GM23338 (cell line): ENCODE data around the gene ATP10B. TPM values are rescaled to one million over a fixed set of nuclear protein-coding genes. Genes with fewer than 3 reads are reported as not detected.

Experiments
- ATAC-seq: fragments of 200-7000 bp; cut with Tn5 transposase; 3 replicates; pipeline ENCODE4 v1.9.1; 2020
- DNase-seq: peaks from one replicate; pipeline ENCODE4 v3.0.0-alpha.2; 2015; ENCODE audit warnings: low spot score
- H2AFZ ChIP-seq: fragments of 200-600 bp; sonication (generic); 2 replicates; pipeline ENCODE4 v1.8.0; 2016; ENCODE audit warnings: antibody characterized with exemption, mild to moderate bottlenecking, moderate library complexity
- H3F3A ChIP-seq: fragments of 200-600 bp; sonication (generic); replicated peaks from 2 replicates; pipeline ENCODE4 v1.8.0; 2017; ENCODE audit warnings: antibody characterized with exemption, mixed run types, low read depth
- H3K27ac ChIP-seq: fragments of 200-600 bp; sonication (generic); 2 replicates; pipeline ENCODE4 v1.6.1; 2016; ENCODE audit warnings: low read depth
- H3K27me3 ChIP-seq: fragments of 200-600 bp; sonication (generic); 2 replicates; pipeline ENCODE4 v1.8.0; 2016; ENCODE audit warnings: mild to moderate bottlenecking, mixed run types, moderate library complexity; ENCODE audit not compliant: insufficient read depth
- H3K36me3 ChIP-seq: fragments of 200-600 bp; sonication (generic); 2 replicates; pipeline ENCODE4 v1.8.0; 2016; ENCODE audit warnings: mild to moderate bottlenecking; ENCODE audit not compliant: insufficient read depth
- H3K4me1 ChIP-seq: fragments of 200-600 bp; sonication (generic); 2 replicates; pipeline ENCODE4 v1.8.0; 2016; ENCODE audit warnings: mild to moderate bottlenecking, moderate library complexity; ENCODE audit not compliant: insufficient read depth
- H3K4me2 ChIP-seq: fragments of 200-600 bp; sonication (generic); 2 replicates; pipeline ENCODE4 v1.7.1; 2017; ENCODE audit warnings: mixed run types
- H3K4me3 ChIP-seq: fragments of 200-600 bp; sonication (generic); 2 replicates; pipeline ENCODE4 v1.6.1; 2016; ENCODE audit warnings: mixed run types
- H3K79me2 ChIP-seq: fragments of 200-600 bp; sonication (generic); replicated peaks from 2 replicates; pipeline ENCODE4 v1.8.0; 2017; ENCODE audit warnings: mild to moderate bottlenecking; ENCODE audit not compliant: insufficient read depth
- H3K9me2 ChIP-seq: fragments of 200-600 bp; sonication (generic); 2 replicates; pipeline ENCODE4 v1.8.0; 2017; ENCODE audit not compliant: insufficient read depth
- H4K20me1 ChIP-seq: fragments of 200-600 bp; sonication (generic); replicated peaks from 2 replicates; pipeline ENCODE4 v1.8.0; 2017; ENCODE audit warnings: mild to moderate bottlenecking; ENCODE audit not compliant: insufficient read depth
- H3K27ac Mint-ChIP-seq: 2 replicates; pipeline ENCODE4 v1.8.0; 2020; ENCODE audit warnings: inconsistent platforms, mild to moderate bottlenecking, moderate library complexity, mixed read lengths
- H3K27me3 Mint-ChIP-seq: 3 replicates; pipeline ENCODE4 v1.8.0; 2022; ENCODE audit warnings: low read depth, mild to moderate bottlenecking, moderate library complexity, mixed read lengths, inconsistent platforms; ENCODE audit not compliant: insufficient read depth, poor library complexity
- H3K36me3 Mint-ChIP-seq: 3 replicates; pipeline ENCODE4 v1.8.0; 2021; ENCODE audit warnings: low read depth, mild to moderate bottlenecking, inconsistent platforms, moderate library complexity, mixed read lengths
- H3K4me1 Mint-ChIP-seq: 3 replicates; pipeline ENCODE4 v1.8.0; 2020; ENCODE audit warnings: mild to moderate bottlenecking, inconsistent platforms, mixed read lengths
- H3K4me3 Mint-ChIP-seq: 3 replicates; pipeline ENCODE4 v1.8.0; 2021; ENCODE audit warnings: moderate library complexity, mild to moderate bottlenecking, inconsistent platforms, mixed read lengths
- H3K9me3 Mint-ChIP-seq: 3 replicates; pipeline ENCODE4 v1.8.0; 2020; ENCODE audit warnings: moderate library complexity, mild to moderate bottlenecking, inconsistent platforms, mixed read lengths
- CREB1 ChIP-seq: fragments of 250-450 bp; sonication (Bioruptor Pico); IDR thresholded peaks from 2 replicates; pipeline ENCODE4 v1.5.0; 2020; ENCODE audit warnings: low read depth, mild to moderate bottlenecking, moderate library complexity
- ETS1 ChIP-seq: IDR thresholded peaks from 2 replicates; pipeline ENCODE4 v1.6.1; 2016; ENCODE audit warnings: antibody characterized with exemption
- EZH2 ChIP-seq: fragments of 200-600 bp; sonication (generic); IDR thresholded peaks from one replicate; pipeline ENCODE4 v1.8.0; 2017; ENCODE audit warnings: antibody characterized with exemption, mild to moderate bottlenecking, low read depth; ENCODE audit not compliant: unreplicated experiment
- EZH2phosphoT487 ChIP-seq: fragments of 200-600 bp; sonication (generic); IDR thresholded peaks from one replicate; pipeline ENCODE4 v1.8.1; 2018; ENCODE audit warnings: antibody characterized with exemption; ENCODE audit not compliant: unreplicated experiment
- JUNB ChIP-seq: IDR thresholded peaks from one replicate; pipeline ENCODE4 v1.6.1; 2016; ENCODE audit warnings: antibody characterized with exemption; ENCODE audit not compliant: unreplicated experiment
- NANOG ChIP-seq: IDR thresholded peaks from 2 replicates; pipeline ENCODE4 v1.6.1; 2016; ENCODE audit warnings: antibody characterized with exemption, borderline replicate concordance
- POLR2AphosphoS5 ChIP-seq: IDR thresholded peaks from 2 replicates; pipeline ENCODE4 v1.6.1; 2016; ENCODE audit warnings: antibody characterized with exemption, low read depth
- STAT1 ChIP-seq: IDR thresholded peaks from one replicate; pipeline ENCODE4 v1.6.1; 2016; ENCODE audit warnings: antibody characterized with exemption; ENCODE audit not compliant: unreplicated experiment
- ZNF114 ChIP-seq: fragments of 250-450 bp; sonication (Bioruptor Pico); IDR thresholded peaks from 2 replicates; pipeline ENCODE4 v1.5.0; 2020; ENCODE audit warnings: mild to moderate bottlenecking, moderate library complexity
- ZNF331 ChIP-seq: fragments of 250-450 bp; sonication (Bioruptor Pico); IDR thresholded peaks from 2 replicates; pipeline ENCODE4 v1.5.0; 2020; ENCODE audit warnings: low read depth, mild to moderate bottlenecking, moderate library complexity
- ZNF462 ChIP-seq: fragments of 250-450 bp; sonication (Bioruptor Pico); IDR thresholded peaks from 2 replicates; pipeline ENCODE4 v1.5.0; 2020; ENCODE audit warnings: mild to moderate bottlenecking, moderate library complexity
- polyA plus RNA-seq: library from polyadenylated mRNA; unstranded; fragments of >200 nt; fragmentation: Nextera tagmentation; extraction: Ambion mirVana; gene quantifications from 2 replicates; pipeline ENCODE4 v1.2.1, GENCODE V29; 2016
- total RNA-seq: library from RNA; depleted of rRNA; stranded (reverse); fragments of >200 nt; shearing (Covaris generic); gene quantifications from 2 replicates; pipeline ENCODE4 v1.2.3, GENCODE V29; 2014
- TF ChIP-seq, protein P1 (sequence below), 2 experiments: fragments of 200-600 bp in 1 of 2; sonication (generic) in 1 of 2; conservative IDR thresholded peaks; 2 replicates each; pipeline versions ENCODE4 v1.5.1 to v1.6.1; 2016 to 2017; ENCODE audit warnings: antibody characterized with exemption in 2 of 2, low read depth in 2 of 2, mild to moderate bottlenecking in 2 of 2, moderate library complexity in 1 of 2
- TF ChIP-seq, protein P2 (sequence below): IDR thresholded peaks from one replicate; pipeline ENCODE4 v1.6.1; 2018; ENCODE audit warnings: antibody characterized with exemption; ENCODE audit not compliant: unreplicated experiment

ATP10B gene
- total and polyA plus RNA-seq, 2 experiments from 2014 or later: 0.11 to 0.14 TPM

DNA sequence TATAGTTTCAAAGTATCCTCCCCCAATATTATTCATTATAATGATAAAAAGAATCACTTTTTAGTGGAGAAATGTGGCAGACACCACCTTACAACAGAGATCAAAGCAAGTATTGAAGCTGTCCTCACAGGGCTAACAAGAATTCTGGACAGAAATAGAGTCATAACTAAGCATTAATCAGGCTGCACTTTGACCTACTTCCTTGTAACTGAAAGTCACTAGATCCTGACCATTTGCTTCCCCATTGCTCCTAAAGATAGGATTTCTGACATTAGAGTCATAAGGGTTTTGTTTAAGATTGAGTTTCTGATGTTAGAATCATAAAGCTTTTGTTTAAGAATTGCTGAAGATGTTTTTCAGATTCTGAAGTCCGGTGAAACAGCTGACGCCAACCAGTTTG lies 159.7 kb downstream of the ATP10B start:
- Histone ChIP-seq H4K20me1 (no peaks in the 10 kb centered on the region), H2AFZ (no peak overlapping the region), H3K27me3 (no peaks in the 10 kb centered on the region), H3K79me2 (no peaks in the 10 kb centered on the region), H3K27ac (no peak overlapping the region), H3F3A (no peaks in the 10 kb centered on the region), H3K4me2 (no peak overlapping the region), H3K4me1 (no peaks in the 10 kb centered on the region), H3K9me2 (peaks cover 3% of the 10 kb centered on the region; the same call in 1 of the 2 replicates), H3K36me3 (no peaks in the 10 kb centered on the region), H3K4me3 (no peak overlapping the region)
- Mint-ChIP-seq H3K4me3 (no peak overlapping the region), H3K36me3 (no peaks in the 10 kb centered on the region), H3K9me3 (no peaks in the 10 kb centered on the region; the same call in 2 of the 3 replicates), H3K4me1 (0 out of 3 replicates have a peak, but pooled peaks cover 3% of the 10 kb centered on the region), H3K27me3 (peaks cover 5% of the 10 kb centered on the region), H3K27ac (no peak overlapping the region)
- ATAC-seq (no peak), DNase-seq (no peak)
- TF ChIP-seq, protein P1, sequence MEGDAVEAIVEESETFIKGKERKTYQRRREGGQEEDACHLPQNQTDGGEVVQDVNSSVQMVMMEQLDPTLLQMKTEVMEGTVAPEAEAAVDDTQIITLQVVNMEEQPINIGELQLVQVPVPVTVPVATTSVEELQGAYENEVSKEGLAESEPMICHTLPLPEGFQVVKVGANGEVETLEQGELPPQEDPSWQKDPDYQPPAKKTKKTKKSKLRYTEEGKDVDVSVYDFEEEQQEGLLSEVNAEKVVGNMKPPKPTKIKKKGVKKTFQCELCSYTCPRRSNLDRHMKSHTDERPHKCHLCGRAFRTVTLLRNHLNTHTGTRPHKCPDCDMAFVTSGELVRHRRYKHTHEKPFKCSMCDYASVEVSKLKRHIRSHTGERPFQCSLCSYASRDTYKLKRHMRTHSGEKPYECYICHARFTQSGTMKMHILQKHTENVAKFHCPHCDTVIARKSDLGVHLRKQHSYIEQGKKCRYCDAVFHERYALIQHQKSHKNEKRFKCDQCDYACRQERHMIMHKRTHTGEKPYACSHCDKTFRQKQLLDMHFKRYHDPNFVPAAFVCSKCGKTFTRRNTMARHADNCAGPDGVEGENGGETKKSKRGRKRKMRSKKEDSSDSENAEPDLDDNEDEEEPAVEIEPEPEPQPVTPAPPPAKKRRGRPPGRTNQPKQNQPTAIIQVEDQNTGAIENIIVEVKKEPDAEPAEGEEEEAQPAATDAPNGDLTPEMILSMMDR (conservative IDR thresholded peaks at IDR 0.05; ENCODE audit: low read depth in 2 of 2): no peak
- TF ChIP-seq CREB1 (no peak), ZNF331 (CRISPR knock-in tag) (no peak), ETS1 (no peak), EZH2phosphoT487 (no peak), ZNF114 (no peak), EZH2 (no peak), ZNF462 (CRISPR knock-in tag) (no peak), NANOG (no peak), JUNB (no peak), STAT1 (no peak), POLR2AphosphoS5 (no peak)
- TF ChIP-seq, protein P2, sequence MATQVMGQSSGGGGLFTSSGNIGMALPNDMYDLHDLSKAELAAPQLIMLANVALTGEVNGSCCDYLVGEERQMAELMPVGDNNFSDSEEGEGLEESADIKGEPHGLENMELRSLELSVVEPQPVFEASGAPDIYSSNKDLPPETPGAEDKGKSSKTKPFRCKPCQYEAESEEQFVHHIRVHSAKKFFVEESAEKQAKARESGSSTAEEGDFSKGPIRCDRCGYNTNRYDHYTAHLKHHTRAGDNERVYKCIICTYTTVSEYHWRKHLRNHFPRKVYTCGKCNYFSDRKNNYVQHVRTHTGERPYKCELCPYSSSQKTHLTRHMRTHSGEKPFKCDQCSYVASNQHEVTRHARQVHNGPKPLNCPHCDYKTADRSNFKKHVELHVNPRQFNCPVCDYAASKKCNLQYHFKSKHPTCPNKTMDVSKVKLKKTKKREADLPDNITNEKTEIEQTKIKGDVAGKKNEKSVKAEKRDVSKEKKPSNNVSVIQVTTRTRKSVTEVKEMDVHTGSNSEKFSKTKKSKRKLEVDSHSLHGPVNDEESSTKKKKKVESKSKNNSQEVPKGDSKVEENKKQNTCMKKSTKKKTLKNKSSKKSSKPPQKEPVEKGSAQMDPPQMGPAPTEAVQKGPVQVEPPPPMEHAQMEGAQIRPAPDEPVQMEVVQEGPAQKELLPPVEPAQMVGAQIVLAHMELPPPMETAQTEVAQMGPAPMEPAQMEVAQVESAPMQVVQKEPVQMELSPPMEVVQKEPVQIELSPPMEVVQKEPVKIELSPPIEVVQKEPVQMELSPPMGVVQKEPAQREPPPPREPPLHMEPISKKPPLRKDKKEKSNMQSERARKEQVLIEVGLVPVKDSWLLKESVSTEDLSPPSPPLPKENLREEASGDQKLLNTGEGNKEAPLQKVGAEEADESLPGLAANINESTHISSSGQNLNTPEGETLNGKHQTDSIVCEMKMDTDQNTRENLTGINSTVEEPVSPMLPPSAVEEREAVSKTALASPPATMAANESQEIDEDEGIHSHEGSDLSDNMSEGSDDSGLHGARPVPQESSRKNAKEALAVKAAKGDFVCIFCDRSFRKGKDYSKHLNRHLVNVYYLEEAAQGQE: no peak
